COLO668 (cell line): ENCODE measurements around the gene DVL1.
A peak's percentile ranks its signal among the peaks of the same experiment; 100 is the strongest.

Experiments
- DNase-seq: peaks from one replicate; lab custom pipeline; 2025; ENCODE audit not compliant: unreplicated experiment; lab: John Stamatoyannopoulos, UW

Gene DVL1

DNA sequence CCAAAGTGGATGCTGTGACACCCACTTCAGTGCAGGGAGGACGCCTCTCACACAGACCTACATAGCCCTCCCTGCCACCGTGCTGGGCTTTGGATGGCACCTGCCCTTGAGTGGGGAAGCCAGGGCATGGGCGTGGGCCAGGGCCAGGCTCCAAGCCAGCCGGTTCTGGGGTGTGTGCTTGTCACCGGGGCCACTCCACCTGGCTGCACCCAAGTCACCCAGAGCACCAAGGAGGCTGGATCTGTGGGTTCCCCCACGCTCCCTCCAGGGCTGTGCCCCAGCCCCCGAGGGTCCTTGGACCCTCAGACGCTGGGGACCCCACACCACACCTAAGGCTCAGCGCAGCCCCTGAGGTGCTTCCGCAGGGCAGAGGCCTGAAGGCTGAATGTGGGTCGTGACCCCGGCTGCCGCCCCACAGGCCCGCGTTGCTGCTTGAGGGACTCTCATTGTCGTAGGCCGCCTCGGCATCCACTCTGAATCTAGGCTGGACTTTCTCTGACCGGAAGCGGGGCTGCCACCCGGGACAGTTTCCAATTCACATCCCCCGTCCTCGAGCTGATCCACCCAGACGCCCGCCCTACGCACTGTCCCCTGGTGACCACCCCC is 7.7 kb upstream of the DVL1 start:
- DNase-seq: peak; percentile 75

DNA sequence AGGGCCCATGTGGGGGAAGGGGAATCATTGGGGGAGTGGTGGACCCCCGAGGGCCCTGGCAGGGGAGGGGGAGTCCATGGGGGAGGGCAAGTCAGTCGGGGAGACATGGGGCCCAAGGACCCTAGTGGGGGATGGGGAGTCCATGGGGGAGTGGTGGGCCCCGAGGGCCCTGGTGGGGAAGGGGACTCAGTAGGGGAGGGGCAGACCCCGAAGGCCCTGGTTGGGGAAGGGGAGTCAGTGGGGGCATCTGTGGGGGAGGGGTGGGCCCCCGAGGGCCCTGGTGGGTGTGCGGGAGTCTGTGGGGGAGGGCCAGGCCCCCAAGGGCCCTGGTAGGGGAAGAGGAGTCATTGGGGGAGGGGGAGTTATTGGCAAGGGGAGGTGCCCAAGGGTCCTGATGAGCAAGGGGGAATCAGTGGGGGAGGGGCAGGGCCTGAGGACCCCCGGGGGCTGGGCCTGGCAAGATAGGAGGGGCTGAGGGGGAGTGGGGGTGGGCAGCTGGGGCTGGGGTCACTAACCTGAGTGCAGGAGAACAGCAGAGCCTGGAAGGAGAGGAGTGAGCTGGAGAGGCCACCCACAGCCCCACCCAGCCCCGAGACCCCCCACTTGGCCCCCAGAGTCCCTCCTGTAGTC is 7.1 kb upstream of the DVL1 start:
- no peak for DNase-seq

DNA sequence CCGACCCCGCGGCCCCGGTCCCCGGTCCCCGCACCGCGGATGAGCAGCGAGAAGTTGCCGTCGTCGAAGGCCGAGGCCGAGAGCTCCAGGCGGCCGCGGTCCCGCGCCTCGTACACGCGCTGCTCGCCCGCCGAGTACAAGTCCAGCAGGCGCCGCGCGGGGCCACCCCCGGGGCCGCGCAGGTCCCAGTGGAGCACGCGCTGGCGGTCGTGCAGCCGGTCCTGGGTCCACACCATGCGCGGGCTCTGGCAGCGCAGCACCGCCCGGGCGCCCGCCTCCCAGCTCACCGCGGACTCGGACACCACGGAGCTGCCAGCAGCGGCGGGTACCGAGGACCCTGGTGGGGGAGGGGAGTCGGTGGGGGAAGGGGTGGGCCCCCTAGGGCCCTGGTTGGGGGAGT is 6.2 kb upstream of the DVL1 start:
- DNase-seq: peak; percentile 93

- no peak for DNase-seq
Measured at GRCh38 chr1:1354271-1355247, 5.3 kb upstream of the DVL1 start.

- peak; percentile 63 for DNase-seq
Measured at GRCh38 chr1:1353389-1354151, 4.4 kb upstream of the DVL1 start.

- no peak for DNase-seq
Measured at GRCh38 chr1:1352786-1353388, 3.7 kb upstream of the DVL1 start.

- DNase-seq: no peak
Measured at GRCh38 chr1:1351511-1352427, 2.6 kb upstream of the DVL1 start.

- DNase-seq: peak; percentile 81
Measured at GRCh38 chr1:1348420-1349255, 580 bp downstream of the DVL1 start.

DNA sequence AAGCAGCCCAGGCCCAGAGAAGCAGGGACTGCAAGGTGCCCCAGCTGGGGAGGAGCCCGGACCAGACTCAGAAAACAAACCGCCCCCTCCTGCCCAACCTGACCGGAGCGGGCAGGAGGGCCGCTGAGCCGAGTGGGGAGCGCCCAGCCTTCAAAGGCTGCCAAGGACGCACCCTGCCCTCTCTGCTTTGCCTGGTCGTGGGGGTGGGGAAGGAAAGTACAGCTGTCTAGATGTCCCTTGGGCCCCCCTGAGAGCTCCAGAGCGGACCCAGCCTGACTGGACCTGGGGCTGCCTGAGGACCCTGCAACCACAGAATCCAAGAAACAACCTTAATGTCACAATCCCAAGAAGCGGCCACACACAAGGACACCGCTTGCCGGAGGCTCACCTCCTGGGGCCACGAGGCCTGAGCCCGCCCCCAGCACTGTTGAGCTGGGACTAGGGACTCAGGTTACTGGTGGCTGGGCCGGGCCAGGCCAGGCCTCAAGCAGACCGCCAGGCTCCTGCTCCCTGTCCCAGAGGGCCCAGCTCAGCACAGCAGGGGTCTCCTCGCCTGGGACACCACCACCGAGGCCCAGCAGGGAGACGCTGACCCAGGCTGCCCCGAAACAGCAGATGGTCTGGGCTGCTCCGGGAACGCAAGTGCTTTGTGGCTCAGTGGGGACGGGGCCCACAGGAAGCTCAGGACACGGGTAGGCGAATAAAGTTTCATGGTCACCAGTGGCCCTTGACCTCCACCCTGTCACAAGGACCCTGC is 1.4 kb downstream of the DVL1 start:
- peak; percentile 87 for DNase-seq

- DNase-seq: no peak
Measured at GRCh38 chr1:1347026-1347595, 2.1 kb downstream of the DVL1 start.

- DNase-seq: no peak
Measured at GRCh38 chr1:1346501-1346890, 2.7 kb downstream of the DVL1 start.

- DNase-seq: no peak
Measured at GRCh38 chr1:1345860-1346500, 3.2 kb downstream of the DVL1 start.

GRCh38 chr1:1345384-1345783 is 3.8 kb downstream of the DVL1 start:
- no peak for DNase-seq

DNA sequence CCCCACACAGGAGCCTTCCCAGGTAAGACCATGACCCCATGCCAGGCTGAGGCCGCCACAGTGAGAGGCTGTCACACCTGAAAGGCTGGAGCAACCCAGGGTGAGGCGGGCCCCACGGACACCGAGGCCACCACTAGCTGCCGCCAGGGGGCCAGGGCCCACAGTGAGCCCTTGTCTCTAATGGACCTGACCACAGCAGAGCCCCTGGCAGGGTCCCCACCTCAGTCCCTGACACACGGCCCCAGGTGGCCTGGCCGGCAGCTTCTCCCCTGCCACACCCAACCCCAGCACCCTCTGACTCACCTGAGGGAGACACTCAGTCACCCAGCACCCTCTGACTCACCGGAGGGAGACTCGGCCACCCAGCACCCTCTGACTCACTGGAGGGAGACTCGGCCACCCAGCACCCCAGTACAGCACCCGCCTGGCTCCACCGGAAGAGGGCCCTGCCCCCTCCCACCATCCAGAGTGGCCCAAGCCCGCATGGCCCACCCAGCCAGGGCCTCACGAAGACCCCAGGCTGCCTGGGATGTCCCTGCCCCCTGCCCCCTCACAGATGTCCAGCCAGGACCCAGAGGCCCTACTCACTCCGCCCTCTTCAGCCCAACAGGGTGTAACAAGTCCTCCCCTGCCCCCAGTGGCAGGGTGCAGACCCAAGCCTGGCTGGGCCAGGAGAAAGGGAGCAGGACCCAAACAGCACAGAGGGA is 4.4 kb downstream of the DVL1 start:
- peak; percentile 84 for DNase-seq

DNA sequence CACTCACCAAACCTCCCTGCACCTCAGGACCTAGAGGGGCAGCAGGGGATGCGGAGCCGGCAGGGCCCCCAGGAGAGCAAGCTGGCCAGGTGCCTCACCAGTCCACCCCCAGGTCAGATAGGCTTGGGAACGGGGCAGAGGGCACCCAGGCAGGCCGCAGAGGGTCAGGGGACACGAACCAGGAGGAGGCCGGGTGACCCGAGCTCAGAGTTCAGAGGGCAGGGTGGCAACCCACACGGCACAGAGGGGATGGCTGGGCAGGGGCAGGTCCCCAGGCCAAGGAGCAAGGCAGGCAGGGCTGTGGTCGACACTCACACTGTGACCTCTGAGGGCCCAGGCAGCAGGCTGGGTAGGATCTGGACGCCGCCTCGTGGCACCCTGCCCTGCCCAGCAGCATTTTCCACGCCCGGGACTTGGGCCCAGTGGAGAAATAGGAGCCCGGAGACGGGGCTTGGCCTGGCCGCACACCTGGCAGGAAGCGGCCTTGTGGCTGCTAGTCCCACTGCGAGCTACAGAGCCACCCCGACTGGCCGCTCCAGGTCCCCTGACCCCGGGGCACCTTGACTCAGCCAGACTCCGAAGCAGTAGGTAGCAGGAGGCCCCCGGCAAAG is 5.3 kb downstream of the DVL1 start:
- DNase-seq: no peak

DNA sequence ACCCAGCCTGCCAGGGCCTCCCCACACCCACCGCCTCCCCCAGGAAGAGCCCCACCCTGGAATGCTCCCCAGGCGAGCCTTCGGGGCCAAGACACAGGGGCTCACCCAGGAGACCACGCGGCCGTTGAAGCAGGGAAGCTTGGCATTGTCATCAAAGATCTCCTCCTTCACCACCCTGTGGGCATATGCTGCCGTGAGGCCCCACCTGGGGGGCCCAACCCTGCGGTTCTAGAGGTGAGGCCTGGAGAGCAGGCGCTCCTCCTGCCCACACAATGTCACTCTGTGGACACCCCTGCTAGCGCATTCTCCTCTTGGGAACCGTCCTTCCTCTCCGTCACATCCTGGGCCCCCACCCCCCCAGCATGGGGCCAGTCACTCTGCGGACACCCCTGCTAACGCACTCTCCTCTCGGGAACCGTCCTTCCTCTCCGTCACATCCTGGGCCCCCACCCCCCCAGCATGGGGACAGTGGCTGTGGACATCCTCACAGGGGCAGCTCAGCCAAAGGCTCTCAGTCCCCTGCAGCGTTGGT is 6.6 kb downstream of the DVL1 start:
- DNase-seq: no peak
